K562 (cell line): ENCODE results near the gene IL4R. TPM values are rescaled to one million over a fixed set of nuclear protein-coding genes. Genes with fewer than 3 reads are reported as not detected.
A peak's percentile ranks its signal among the peaks of the same experiment; 100 is the strongest.

ENCODE experiments used
- ATF6 ChIP-seq: sonication (generic); formaldehyde crosslinking; IDR thresholded peaks from 2 replicates; pipeline ENCODE4 v1.4.0; 2020; ENCODE audit warnings: mild to moderate bottlenecking, missing genetic modification reagents
- ATF7 ChIP-seq: fragments of 450-650 bp; IDR thresholded peaks from 2 replicates; pipeline ENCODE4 v1.7.1; 2014; ENCODE audit warnings: mild to moderate bottlenecking, moderate library complexity
- BCOR ChIP-seq: fragments of 450-650 bp; IDR thresholded peaks from 2 replicates; pipeline ENCODE4 v1.6.1; 2016
- CBX3 ChIP-seq, 2 experiments: IDR thresholded peaks; 1 replicate in 1 of 2; 2 replicates in 1 of 2; pipeline ENCODE4 v1.6.1; 2012; ENCODE audit warnings: inconsistent platforms in 2 of 2, low read length in 2 of 2, borderline replicate concordance in 1 of 2, control low read depth in 1 of 2
- CREM ChIP-seq: IDR thresholded peaks from 2 replicates; pipeline ENCODE4 v1.6.1; 2014; ENCODE audit warnings: antibody characterized with exemption, low read depth
- CTBP1 ChIP-seq: fragments of 450-650 bp; IDR thresholded peaks from 2 replicates; pipeline ENCODE4 v1.6.1; 2016; ENCODE audit warnings: borderline replicate concordance
- DEAF1 ChIP-seq: fragments of 450-650 bp; formaldehyde crosslinking; IDR thresholded peaks from 2 replicates; pipeline ENCODE4 v1.4.0; 2020; ENCODE audit warnings: mild to moderate bottlenecking, moderate library complexity
- E2F3 ChIP-seq: fragments of 250-450 bp; sonication (Bioruptor Pico); IDR thresholded peaks from 2 replicates; pipeline ENCODE4 v1.4.0; 2020; ENCODE audit warnings: mild to moderate bottlenecking
- E2F6 ChIP-seq, 2 experiments: IDR thresholded peaks; 2 replicates each; pipeline ENCODE4 v1.6.1; 2011; ENCODE audit warnings: borderline replicate concordance in 1 of 2, control low read depth in 1 of 2, low read depth in 1 of 2, low read length in 1 of 2, mild to moderate bottlenecking in 1 of 2, mixed read lengths in 1 of 2, moderate library complexity in 1 of 2; ENCODE audit not compliant: insufficient read depth in 1 of 2, insufficient read length in 1 of 2, poor library complexity in 1 of 2, severe bottlenecking in 1 of 2; ENCODE audit errors: extremely low read depth in 1 of 2
- ESRRA ChIP-seq: fragments of 450-650 bp; IDR thresholded peaks from 2 replicates; pipeline ENCODE4 v1.6.1; 2014; ENCODE audit warnings: low read depth, mild to moderate bottlenecking, moderate library complexity, borderline replicate concordance
- JUND ChIP-seq, 2 experiments: IDR thresholded peaks; 2 replicates in 1 of 2; 3 replicates in 1 of 2; pipeline ENCODE4 v1.6.1; 2011; ENCODE audit warnings: borderline replicate concordance in 2 of 2, low read depth in 2 of 2, low read length in 2 of 2, improper control_type of control experiment in 1 of 2, missing biosample characterization in 1 of 2, missing genetic modification characterization in 1 of 2, missing genetic modification reagents in 1 of 2
- RCOR1 ChIP-seq, 2 experiments: IDR thresholded peaks; 2 replicates each; pipeline ENCODE4 v1.6.1; 2012; ENCODE audit warnings: low read depth in 2 of 2, low read length in 2 of 2, borderline replicate concordance in 1 of 2, improper control_type of control experiment in 1 of 2
- SMC3 ChIP-seq: conservative IDR thresholded peaks from 2 replicates; pipeline ENCODE4 v1.6.1; 2011; ENCODE audit warnings: low read depth, low read length, improper control_type of control experiment; ENCODE audit not compliant: insufficient read depth
- STAG1 ChIP-seq: sonication (generic); formaldehyde crosslinking; IDR thresholded peaks from 2 replicates; pipeline ENCODE4 v1.5.0; 2020; ENCODE audit warnings: missing genetic modification reagents, borderline replicate concordance
- TBP ChIP-seq: optimal IDR thresholded peaks from 2 replicates; pipeline ENCODE3; 2011; ENCODE audit warnings: low read depth, low read length, improper control_type of control experiment
- TCF7L2 ChIP-seq: fragments of 150-350 bp; IDR thresholded peaks from 2 replicates; pipeline ENCODE4 v1.6.1; 2016; ENCODE audit warnings: low read depth, mild to moderate bottlenecking, low read length, moderate library complexity
- TFAP4 ChIP-seq: sonication (generic); formaldehyde crosslinking; IDR thresholded peaks from 2 replicates; pipeline ENCODE4 v1.8.0; 2022; ENCODE audit warnings: missing genetic modification reagents, mild to moderate bottlenecking, moderate library complexity, borderline replicate concordance
- ZFP36 ChIP-seq: fragments of 150-350 bp; IDR thresholded peaks from 2 replicates; pipeline ENCODE4 v1.6.1; 2018; ENCODE audit warnings: low read length, low read depth; ENCODE audit not compliant: partially characterized antibody
- ZFX ChIP-seq: sonication (generic); formaldehyde crosslinking; IDR thresholded peaks from 2 replicates; pipeline ENCODE4 v1.8.0; 2022; ENCODE audit warnings: mild to moderate bottlenecking, missing genetic modification reagents, moderate library complexity
- ZNF24 ChIP-seq: fragments of 450-650 bp; IDR thresholded peaks from 2 replicates; pipeline ENCODE4 v1.6.1; 2016
- polyA plus RNA-seq, 8 experiments: library from polyadenylated mRNA; depleted of rRNA in 4 of 8; stranded (reverse) in 5 of 8; unstranded in 3 of 8; fragments of >200 nt; fragmentation: Nextera tagmentation in 2 of 8; fragmentation: Illumina TruSeq in 1 of 8; extraction: Ambion mirVana in 2 of 8; extraction: Trizol in 1 of 8; gene quantifications; 2 replicates each; pipeline versions ENCODE4 v1.2.1 to v1.2.3, GENCODE V29; 2011 to 2014; ENCODE audit warnings: inconsistent platforms in 1 of 8, missing spikeins in 1 of 8
- total RNA-seq, 7 experiments: library from RNA; depleted of rRNA in 6 of 7; stranded (reverse); fragments of >200 nt in 6 of 7; fragmentation: Illumina TruSeq in 2 of 7; extraction: Trizol in 2 of 7; gene quantifications; 2 replicates each; pipeline versions ENCODE4 v1.2.1 to v1.2.3, GENCODE V29; 2011 to 2021; ENCODE audit warnings: low replicate concordance in 1 of 7

The IL4R gene
- total and polyA plus RNA-seq, 9 of the 15 experiments (the other 6 are each of a cell fraction or from before 2014, with no cell fraction given) = 0.17 to 5.8 (median 3.3) TPM

GRCh38 chr16:27367461-27368357, 53.9 kb downstream of the IL4R start (continued):
- TF ChIP-seq DEAF1 (CRISPR knock-in tag) (peak; percentile 58; the same call in 1 of the 2 replicates), JUND (IDR thresholded peaks at IDR 0.05; ENCODE audit: borderline replicate concordance, low read depth, low read length) (peak; percentile 39; the same call in 1 of the 2 replicates), JUND (tag; IDR thresholded peaks at IDR 0.05; ENCODE audit: borderline replicate concordance, low read depth, low read length) (no peak; the same call in 2 of the 3 replicates), CREM (peak; percentile 52; the same call in 1 of the 2 replicates), ZFX (CRISPR knock-in tag) (no peak), E2F3 (CRISPR knock-in tag) (no peak), TCF7L2 (no peak), ATF6 (CRISPR knock-in tag) (no peak), TBP (no peak), CTBP1 (peak; percentile 67; the same call in 1 of the 2 replicates), STAG1 (peak; percentile 75; the same call in 1 of the 2 replicates), SMC3 (peak; percentile 92), ESRRA (peak; percentile 40; the same call in 1 of the 2 replicates), TFAP4 (CRISPR knock-in tag) (peak; percentile 61; the same call in 1 of the 2 replicates), BCOR (peak; percentile 94), CBX3 (IDR thresholded peaks at IDR 0.05; ENCODE audit: borderline replicate concordance in 1 of 2, low read length in 2 of 2) (peak in 1 of 2 experiments; percentile 49; a peak in 1 of 3 replicates), ZNF24 (peak; percentile 53; the same call in 1 of the 2 replicates), E2F6 (IDR thresholded peaks at IDR 0.05; ENCODE audit: borderline replicate concordance in 1 of 2, extremely low read depth in 1 of 2, insufficient read depth in 1 of 2, insufficient read length in 1 of 2, low read depth in 1 of 2, low read length in 1 of 2, poor library complexity in 1 of 2, severe bottlenecking in 1 of 2) (peak in 1 of 2 experiments; percentile 67), ATF7 (0 out of 2 replicates have a peak, but pooled peaks have one; percentile 41), RCOR1 (IDR thresholded peaks at IDR 0.05; ENCODE audit: borderline replicate concordance in 1 of 2, low read depth in 2 of 2, low read length in 2 of 2) (peak in 1 of 2 experiments; percentile 69; a peak in 1 of 4 replicates), ZFP36 (peak; percentile 87)
